K562 (cell line): ENCODE data around the gene SMARCC1. TPM values are rescaled to one million over a fixed set of nuclear protein-coding genes. Genes with fewer than 3 reads are reported as not detected.

Experiments used
- FOSL1 ChIP-seq: fragments of 200-800 bp; sonication (Bioruptor generic); conservative IDR thresholded peaks from 2 replicates; pipeline ENCODE4 v1.6.1; 2016; ENCODE audit warnings: missing genetic modification characterization, missing compliant biosample characterization
- FOXJ3 ChIP-seq: sonication (generic); formaldehyde crosslinking; IDR thresholded peaks from 2 replicates; pipeline ENCODE4 v1.4.0; 2020; ENCODE audit warnings: mild to moderate bottlenecking, missing genetic modification reagents
- ILK ChIP-seq: fragments of 450-650 bp; IDR thresholded peaks from 2 replicates; pipeline ENCODE4 v1.6.1; 2016; ENCODE audit warnings: missing genetic modification characterization, low read depth, mild to moderate bottlenecking, missing compliant biosample characterization, moderate library complexity, borderline replicate concordance
- LCOR ChIP-seq: sonication (generic); formaldehyde crosslinking; IDR thresholded peaks from 2 replicates; pipeline ENCODE4 v1.8.0; 2022; ENCODE audit warnings: mild to moderate bottlenecking, missing genetic modification reagents
- NFE2L1 ChIP-seq: fragments of 450-650 bp; IDR thresholded peaks from 2 replicates; pipeline ENCODE4 v1.6.1; 2016; ENCODE audit warnings: missing genetic modification characterization, low read depth, mild to moderate bottlenecking, missing compliant biosample characterization, moderate library complexity, borderline replicate concordance
- SAP30 ChIP-seq: fragments of 200-600 bp; sonication (generic); IDR thresholded peaks from 2 replicates; pipeline ENCODE4 v1.6.1; 2012; ENCODE audit warnings: borderline replicate concordance, low read depth, mild to moderate bottlenecking, moderate library complexity, low read length, control low read depth, inconsistent platforms; ENCODE audit not compliant: insufficient read depth, poor library complexity, severe bottlenecking
- SMARCB1 ChIP-seq: IDR thresholded peaks from 2 replicates; pipeline ENCODE4 v1.6.1; 2011; ENCODE audit warnings: improper control_type of control experiment, low read depth; ENCODE audit not compliant: insufficient read length
- SPI1 ChIP-seq: IDR thresholded peaks from 2 replicates; pipeline ENCODE4 v1.6.1; 2011; ENCODE audit warnings: low read depth, low read length, control low read depth, borderline replicate concordance
- TCF7 ChIP-seq: sonication (generic); IDR thresholded peaks from 2 replicates; pipeline ENCODE4 v1.6.1; 2016; ENCODE audit warnings: antibody characterized with exemption, borderline replicate concordance
- U2AF2 ChIP-seq: fragments of 200-400 bp; formaldehyde crosslinking; optimal IDR thresholded peaks from 2 replicates; pipeline ENCODE3; 2017; ENCODE audit warnings: low read depth, mild to moderate bottlenecking, low read length
- ZFPM2 ChIP-seq: fragments of 250-450 bp; sonication (Bioruptor Pico); IDR thresholded peaks from 2 replicates; pipeline ENCODE4 v1.5.1; 2022; ENCODE audit warnings: mild to moderate bottlenecking
- ZNF121 ChIP-seq: sonication (generic); formaldehyde crosslinking; conservative IDR thresholded peaks from 2 replicates; pipeline ENCODE4 v1.8.0; 2022; ENCODE audit warnings: missing genetic modification reagents
- ZNF197 ChIP-seq: fragments of 200-800 bp; sonication (Bioruptor generic); IDR thresholded peaks from 2 replicates; pipeline ENCODE4 v1.6.1; 2016; ENCODE audit warnings: low read depth, missing genetic modification characterization, missing compliant biosample characterization
- ZNF436 ChIP-seq: fragments of 250-450, 450-650 bp; sonication (Bioruptor Pico); formaldehyde crosslinking; IDR thresholded peaks from 2 replicates; pipeline ENCODE4 v1.7.0; 2020; ENCODE audit warnings: mild to moderate bottlenecking
- ZNF696 ChIP-seq: fragments of 250-450 bp; sonication (Bioruptor Pico); conservative IDR thresholded peaks from 2 replicates; pipeline ENCODE4 v1.4.0; 2020; ENCODE audit warnings: mild to moderate bottlenecking, moderate library complexity
- polyA plus RNA-seq, 8 experiments: library from polyadenylated mRNA; depleted of rRNA in 4 of 8; stranded (reverse) in 5 of 8; unstranded in 3 of 8; fragments of >200 nt; fragmentation: Nextera tagmentation in 2 of 8; fragmentation: Illumina TruSeq in 1 of 8; extraction: Ambion mirVana in 2 of 8; extraction: Trizol in 1 of 8; gene quantifications; 2 replicates each; pipeline versions ENCODE4 v1.2.1 to v1.2.3, GENCODE V29; 2011 to 2014; ENCODE audit warnings: inconsistent platforms in 1 of 8, missing spikeins in 1 of 8
- total RNA-seq, 7 experiments: library from RNA; depleted of rRNA in 6 of 7; stranded (reverse); fragments of >200 nt in 6 of 7; fragmentation: Illumina TruSeq in 2 of 7; extraction: Trizol in 2 of 7; gene quantifications; 2 replicates each; pipeline versions ENCODE4 v1.2.1 to v1.2.3, GENCODE V29; 2011 to 2021; ENCODE audit warnings: low replicate concordance in 1 of 7
- TF ChIP-seq, protein P1 (sequence below): sonication (generic); formaldehyde crosslinking; IDR thresholded peaks from 2 replicates; pipeline ENCODE4 v1.8.1; 2022; ENCODE audit warnings: missing genetic modification reagents
- TF ChIP-seq, protein P2 (sequence below): fragments of 250-450 bp; sonication (Bioruptor Pico); IDR thresholded peaks from 2 replicates; pipeline ENCODE4 v1.8.0; 2022; ENCODE audit warnings: inconsistent platforms
- TF ChIP-seq, protein P3 (sequence below): sonication (generic); formaldehyde crosslinking; IDR thresholded peaks from 2 replicates; pipeline ENCODE4 v1.8.0; 2022; ENCODE audit warnings: mild to moderate bottlenecking, missing genetic modification reagents

The SMARCC1 gene
- total and polyA plus RNA-seq, 9 of the 15 experiments (the other 6 are each of a cell fraction or from before 2014, with no cell fraction given), result 20.7 to 199 (median 66.0) TPM

DNA sequence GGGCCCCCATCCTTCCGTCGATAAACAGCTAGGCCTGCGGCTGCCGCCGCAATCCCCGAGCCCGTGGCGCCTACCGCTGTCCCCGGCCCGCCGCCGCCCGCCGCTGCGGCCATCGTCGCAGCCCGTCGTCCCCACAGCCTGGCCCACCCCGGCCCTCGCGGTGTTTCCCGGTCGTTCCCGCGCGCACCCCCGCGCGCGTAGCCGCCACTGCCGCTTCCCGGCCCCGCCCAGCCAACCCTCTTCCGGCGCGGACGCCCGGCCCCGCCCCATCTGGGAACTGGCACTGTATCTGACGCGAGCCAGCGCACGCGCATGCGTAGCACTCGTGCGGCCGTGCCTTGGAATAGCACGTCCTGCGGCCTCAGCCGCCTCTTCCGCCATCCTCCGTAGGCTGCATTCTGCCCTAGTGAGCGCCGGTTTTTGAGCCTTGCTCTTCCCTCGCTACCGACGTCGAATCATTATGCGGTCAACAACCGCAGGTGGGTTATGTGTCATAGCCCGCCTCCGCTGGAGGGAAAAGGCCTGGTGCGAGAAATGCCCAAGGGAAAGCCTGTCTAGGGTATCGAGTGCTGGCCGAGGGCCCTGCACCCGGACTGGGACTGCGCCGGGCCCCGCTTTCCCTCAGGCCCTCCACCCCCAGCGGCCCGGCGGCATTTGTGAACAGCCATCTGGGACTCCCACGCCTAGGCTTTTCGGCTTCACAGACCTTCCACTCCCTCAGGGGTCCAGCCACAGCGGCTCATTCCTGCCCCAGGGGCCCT, at the start of gene SMARCC1 (continued):
- TF ChIP-seq ZNF436 (no peak), SAP30 (no peak), FOXJ3 (CRISPR knock-in tag) (no peak), ILK (tag) (no peak), TCF7 (peak; percentile 27; the same call in 1 of the 2 replicates), LCOR (CRISPR knock-in tag) (peak; percentile 85; the same call in 1 of the 2 replicates), U2AF2 (no peak), SPI1 (0 out of 2 replicates have a peak, but pooled peaks have one; percentile 27), FOSL1 (tag) (peak; percentile 65; the same call in 1 of the 2 replicates), ZNF121 (CRISPR knock-in tag) (no peak), ZNF696 (CRISPR knock-in tag) (no peak), ZFPM2 (0 out of 2 replicates have a peak, but pooled peaks have one; percentile 71), NFE2L1 (tag) (no peak), SMARCB1 (no peak), ZNF197 (CRISPR knock-in tag) (no peak)
- TF ChIP-seq, protein P1, sequence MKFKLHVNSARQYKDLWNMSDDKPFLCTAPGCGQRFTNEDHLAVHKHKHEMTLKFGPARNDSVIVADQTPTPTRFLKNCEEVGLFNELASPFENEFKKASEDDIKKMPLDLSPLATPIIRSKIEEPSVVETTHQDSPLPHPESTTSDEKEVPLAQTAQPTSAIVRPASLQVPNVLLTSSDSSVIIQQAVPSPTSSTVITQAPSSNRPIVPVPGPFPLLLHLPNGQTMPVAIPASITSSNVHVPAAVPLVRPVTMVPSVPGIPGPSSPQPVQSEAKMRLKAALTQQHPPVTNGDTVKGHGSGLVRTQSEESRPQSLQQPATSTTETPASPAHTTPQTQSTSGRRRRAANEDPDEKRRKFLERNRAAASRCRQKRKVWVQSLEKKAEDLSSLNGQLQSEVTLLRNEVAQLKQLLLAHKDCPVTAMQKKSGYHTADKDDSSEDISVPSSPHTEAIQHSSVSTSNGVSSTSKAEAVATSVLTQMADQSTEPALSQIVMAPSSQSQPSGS (CRISPR knock-in tag), result no peak; the same call in 1 of the 2 replicates
- TF ChIP-seq, protein P2, sequence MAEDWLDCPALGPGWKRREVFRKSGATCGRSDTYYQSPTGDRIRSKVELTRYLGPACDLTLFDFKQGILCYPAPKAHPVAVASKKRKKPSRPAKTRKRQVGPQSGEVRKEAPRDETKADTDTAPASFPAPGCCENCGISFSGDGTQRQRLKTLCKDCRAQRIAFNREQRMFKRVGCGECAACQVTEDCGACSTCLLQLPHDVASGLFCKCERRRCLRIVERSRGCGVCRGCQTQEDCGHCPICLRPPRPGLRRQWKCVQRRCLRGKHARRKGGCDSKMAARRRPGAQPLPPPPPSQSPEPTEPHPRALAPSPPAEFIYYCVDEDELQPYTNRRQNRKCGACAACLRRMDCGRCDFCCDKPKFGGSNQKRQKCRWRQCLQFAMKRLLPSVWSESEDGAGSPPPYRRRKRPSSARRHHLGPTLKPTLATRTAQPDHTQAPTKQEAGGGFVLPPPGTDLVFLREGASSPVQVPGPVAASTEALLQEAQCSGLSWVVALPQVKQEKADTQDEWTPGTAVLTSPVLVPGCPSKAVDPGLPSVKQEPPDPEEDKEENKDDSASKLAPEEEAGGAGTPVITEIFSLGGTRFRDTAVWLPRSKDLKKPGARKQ (CRISPR knock-in tag), result no peak
- TF ChIP-seq, protein P3, sequence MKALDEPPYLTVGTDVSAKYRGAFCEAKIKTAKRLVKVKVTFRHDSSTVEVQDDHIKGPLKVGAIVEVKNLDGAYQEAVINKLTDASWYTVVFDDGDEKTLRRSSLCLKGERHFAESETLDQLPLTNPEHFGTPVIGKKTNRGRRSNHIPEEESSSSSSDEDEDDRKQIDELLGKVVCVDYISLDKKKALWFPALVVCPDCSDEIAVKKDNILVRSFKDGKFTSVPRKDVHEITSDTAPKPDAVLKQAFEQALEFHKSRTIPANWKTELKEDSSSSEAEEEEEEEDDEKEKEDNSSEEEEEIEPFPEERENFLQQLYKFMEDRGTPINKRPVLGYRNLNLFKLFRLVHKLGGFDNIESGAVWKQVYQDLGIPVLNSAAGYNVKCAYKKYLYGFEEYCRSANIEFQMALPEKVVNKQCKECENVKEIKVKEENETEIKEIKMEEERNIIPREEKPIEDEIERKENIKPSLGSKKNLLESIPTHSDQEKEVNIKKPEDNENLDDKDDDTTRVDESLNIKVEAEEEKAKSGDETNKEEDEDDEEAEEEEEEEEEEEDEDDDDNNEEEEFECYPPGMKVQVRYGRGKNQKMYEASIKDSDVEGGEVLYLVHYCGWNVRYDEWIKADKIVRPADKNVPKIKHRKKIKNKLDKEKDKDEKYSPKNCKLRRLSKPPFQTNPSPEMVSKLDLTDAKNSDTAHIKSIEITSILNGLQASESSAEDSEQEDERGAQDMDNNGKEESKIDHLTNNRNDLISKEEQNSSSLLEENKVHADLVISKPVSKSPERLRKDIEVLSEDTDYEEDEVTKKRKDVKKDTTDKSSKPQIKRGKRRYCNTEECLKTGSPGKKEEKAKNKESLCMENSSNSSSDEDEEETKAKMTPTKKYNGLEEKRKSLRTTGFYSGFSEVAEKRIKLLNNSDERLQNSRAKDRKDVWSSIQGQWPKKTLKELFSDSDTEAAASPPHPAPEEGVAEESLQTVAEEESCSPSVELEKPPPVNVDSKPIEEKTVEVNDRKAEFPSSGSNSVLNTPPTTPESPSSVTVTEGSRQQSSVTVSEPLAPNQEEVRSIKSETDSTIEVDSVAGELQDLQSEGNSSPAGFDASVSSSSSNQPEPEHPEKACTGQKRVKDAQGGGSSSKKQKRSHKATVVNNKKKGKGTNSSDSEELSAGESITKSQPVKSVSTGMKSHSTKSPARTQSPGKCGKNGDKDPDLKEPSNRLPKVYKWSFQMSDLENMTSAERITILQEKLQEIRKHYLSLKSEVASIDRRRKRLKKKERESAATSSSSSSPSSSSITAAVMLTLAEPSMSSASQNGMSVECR (CRISPR knock-in tag), result peak; percentile 95
